TTC549 (cell line): ENCODE measurements around the gene ACOT7.

Experiments used
- FAIRE-seq: peaks from 2 replicates; lab custom pipeline; 2012; peaks lifted over from hg19 to GRCh38; lab: Jason Lieb, UNC

ACOT7 gene

DNA sequence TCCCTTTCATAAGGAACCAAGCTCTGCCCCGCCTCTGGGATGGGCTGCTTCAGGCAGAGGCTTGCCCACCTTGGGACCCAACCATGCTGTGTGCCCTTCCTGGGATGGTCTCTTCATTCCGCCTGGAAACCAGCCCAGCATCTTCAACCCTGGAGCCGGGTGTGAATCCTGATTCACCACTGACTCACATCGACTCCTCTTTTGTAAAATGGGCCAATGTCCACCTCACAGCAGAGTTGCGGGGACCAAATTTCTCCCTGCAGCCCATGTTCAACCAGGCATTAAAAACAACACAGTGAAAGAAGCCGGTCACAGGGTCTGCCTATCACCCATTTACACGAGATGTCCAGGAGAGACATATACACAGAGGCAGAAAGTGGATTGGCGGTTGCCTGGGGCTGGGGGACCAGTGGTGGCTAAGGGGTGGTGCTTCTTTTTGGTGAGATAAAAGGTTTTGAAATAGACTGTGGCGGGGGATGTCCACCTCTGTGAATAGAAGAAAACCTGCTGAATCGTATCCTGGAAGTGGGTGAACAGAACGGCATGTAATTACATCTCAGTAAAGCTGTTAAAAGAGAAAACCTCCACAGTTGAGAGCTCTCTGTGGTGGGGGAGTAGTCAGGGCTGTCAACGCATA is 125.8 kb downstream of the ACOT7 start:
- no peak for FAIRE-seq

DNA sequence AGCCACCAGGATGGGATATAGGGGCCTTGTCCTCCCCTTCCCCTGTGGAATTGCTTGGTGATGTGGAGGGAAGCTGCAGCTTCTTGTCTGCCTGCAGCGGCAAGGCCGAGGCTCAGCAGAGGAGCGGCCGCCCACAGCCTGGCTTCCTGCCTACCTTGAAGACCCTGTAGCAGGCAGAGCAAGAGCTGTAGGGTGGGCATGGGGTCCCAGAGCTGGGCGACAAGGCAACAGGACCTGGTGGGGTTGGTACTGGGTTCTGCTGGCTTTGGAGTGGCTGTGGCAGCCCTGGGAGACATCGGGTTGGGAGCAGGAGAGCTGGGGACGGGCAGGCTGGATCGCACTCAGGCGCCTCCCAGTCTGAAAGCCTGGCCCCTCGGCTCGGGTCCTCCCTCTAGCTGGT is 126.9 kb downstream of the ACOT7 start:
- no peak for FAIRE-seq

DNA sequence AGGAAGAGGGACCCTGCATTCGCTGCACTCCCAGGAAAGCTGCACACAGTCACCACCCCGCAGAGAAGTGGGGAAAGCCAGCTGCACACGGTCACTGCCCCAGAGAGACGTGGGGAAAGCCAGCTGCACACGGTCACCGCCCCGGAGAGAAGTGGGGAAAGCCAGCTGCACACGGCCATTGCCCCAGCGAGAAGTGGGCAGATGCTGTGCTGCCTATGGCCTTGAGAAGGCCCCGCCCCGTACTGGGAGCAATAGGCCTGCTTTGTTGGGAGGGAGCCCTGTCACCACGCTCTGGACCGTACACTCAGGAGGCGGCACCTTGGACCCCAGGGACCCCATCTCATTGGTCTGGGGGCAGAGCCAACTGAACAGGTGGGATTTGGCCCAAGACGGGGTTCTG is 128.4 kb downstream of the ACOT7 start:
- no peak for FAIRE-seq

DNA sequence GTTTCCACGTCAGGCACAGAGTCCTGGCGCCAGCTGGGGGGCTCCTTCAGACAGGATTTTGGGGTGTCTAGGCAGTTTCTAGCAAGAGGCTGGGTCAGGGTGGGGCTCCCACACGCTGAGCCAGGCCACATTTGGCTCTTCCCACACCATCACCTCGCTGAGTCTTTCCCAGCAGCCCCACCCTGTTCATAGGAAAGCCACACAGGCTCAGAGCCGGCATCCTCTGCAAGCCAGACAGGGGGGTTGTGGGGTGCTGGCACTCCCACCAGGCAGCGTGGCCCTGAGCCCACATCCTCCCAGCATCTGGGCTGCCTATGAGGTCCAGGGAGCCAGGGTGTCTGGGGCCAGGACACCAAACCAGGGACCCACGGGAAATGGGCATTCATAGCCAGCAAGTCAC is 129.9 kb downstream of the ACOT7 start:
- no peak for FAIRE-seq

DNA sequence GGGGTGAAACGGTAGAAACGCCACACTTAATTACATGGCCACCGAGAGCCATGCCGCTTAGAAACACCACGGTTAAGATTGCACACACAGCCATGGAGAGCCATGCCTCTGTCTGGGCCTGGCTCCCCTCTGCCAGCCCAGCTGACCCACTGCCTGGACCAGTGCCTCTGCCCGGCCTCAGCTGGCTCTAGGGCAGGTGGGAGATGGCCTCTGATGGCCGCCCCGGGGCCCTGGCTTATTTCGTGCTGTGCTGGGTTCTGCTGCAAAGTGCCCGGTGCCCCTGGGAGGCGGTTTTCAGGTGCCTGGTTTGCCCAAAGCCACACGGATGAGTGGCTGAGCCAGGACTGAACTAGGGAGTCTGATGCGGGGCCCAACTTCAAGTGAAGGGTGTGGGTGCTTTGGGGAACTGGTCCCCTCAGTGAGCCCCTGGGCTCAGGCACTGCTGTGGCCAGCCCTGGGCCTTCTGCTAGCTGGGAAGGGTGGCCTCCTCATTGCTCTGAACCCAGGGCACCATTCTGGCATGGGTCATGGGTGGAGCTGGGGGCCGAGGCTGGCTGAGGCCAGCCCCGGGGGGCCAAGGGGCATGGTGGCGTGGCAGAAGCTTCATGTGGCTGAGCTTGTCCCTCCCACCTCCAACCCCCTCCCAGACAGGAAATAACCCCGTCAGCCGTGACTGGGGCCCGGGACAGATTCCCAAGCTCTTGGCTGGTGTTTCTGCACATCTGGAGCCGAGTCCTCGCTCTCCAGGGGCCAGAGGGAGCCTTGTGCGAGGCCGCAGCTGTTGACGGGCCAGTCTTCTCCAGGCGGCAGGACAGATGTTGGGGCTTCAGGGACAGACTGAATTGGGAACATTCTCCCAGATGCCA is 130.8 kb downstream of the ACOT7 start:
- no peak for FAIRE-seq

DNA sequence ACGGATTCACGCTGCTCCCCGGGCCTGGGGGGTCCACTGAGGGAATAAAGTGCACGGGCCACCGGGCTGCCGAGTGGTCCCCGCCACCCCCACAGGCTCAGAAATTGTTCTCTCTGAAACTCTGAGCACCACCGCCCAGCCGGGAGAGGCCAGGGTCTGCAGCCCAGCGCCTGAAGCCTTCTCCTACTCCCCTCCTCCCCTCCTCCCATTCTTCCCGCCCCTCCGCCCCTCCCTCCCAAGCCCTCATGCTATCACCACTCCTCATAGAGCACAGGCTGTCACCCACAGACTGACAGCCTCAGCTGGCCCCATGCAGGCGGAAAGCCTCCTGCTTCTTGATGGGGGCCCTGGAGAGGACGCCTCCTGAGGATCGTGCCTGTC is 132.0 kb downstream of the ACOT7 start:
- no peak for FAIRE-seq

DNA sequence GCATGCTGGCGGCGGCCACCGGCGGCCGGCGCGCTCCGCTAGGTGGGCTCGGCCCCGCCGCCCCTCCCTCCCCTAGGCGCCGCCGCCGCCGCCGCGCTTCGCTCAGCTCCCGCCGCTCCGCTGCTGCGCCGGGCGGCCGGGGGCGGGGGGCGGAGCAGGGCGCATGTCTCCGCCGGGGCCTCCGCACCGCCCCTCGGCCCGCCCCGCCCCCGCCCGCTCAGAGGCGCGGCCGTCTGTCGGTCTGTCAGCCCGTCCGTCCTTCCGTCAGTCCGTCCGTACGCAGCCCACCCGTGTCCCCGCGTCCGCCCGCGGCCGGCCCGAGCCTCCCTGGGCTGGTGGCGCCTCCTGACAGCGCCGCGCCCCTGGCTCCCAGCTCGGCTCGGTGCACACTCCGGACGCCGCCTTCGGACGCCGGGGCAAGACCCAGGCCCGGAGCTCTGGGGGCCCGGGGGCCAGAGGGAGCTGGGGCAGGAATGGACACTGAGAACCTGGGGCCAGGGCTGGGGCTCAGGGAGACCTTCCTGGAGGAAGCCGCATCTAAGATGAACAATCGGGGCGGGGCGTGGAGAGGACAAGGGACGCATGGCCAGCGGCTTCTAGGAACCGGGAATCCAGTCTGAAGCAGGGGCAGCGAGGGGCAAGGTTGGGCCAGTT is 132.5 kb downstream of the ACOT7 start, which contains the start of gene GPR153:
Gene GPR153 (minus strand): TSS at position 138 of the 654 bp plus-strand sequence. CDS start 6,193 bp downstream, outside the sequence.
- FAIRE-seq: no peak

DNA sequence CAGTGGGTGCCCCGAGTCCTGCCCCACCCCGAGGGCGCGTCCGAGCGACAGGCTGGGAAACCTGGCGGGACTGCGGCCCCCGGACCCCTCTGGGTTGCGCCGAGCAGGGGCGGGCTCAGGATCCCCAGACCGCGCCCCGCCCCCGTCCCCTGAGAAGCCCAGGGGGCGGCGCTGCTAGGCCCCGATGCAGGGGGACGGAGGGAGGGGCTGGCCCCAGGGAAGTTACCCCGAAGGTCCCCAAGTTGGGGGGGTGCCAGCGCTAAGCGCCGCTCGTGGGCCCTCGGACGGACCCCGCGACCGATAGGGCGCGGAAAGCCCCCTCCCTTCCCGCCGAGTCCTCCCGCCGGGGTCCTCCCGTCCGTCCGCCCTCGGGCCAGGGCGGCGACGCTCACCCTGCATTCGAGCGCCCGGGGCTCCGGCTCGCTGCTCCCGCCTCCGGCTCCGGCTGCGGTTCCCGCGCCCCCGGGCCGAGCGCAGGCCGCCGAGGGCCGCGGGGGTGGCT is 133.1 kb downstream of the ACOT7 start:
- no peak for FAIRE-seq

DNA sequence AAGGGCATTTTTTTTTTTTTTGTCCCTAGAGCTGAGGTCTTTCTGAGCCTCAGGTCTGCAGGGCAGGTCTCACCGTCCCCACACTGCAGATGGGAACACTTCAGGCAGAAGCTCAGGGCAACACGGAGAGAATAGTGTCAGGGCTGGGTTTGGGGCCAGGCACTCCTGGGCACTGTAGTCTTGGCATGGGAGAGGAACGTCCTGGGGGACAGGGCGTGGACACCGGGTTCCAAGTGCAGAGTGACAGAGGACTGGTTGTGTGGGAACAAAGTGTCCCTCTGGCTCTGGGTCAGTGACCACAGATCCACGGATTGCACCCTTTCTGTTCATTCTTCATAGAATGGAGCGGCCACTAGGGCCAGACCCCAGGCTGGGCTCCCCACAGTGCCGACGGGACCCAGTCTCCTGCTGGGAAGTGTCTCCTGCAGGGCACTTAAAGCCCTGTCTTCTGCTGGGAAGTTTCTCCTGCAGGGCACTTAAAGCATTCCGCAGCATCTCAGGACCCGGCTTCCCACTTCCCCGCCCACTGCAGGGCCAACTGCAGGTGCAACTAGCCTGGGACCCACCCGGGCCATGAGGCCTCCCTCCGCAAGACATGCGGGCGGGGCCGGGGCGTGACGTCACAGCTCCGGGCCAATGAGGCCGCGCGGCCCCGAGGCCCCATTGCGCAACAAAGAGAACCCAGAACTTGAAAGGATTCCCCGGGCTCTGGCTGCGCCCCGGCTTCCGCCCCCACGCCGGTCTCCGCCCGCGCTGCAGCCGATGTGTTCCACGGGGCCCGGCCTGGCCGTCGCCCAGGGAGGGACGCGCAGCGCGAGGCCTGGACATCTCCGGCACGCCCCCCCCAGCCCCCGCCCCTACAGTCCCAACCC is 133.8 kb downstream of the ACOT7 start:
- no peak for FAIRE-seq

DNA sequence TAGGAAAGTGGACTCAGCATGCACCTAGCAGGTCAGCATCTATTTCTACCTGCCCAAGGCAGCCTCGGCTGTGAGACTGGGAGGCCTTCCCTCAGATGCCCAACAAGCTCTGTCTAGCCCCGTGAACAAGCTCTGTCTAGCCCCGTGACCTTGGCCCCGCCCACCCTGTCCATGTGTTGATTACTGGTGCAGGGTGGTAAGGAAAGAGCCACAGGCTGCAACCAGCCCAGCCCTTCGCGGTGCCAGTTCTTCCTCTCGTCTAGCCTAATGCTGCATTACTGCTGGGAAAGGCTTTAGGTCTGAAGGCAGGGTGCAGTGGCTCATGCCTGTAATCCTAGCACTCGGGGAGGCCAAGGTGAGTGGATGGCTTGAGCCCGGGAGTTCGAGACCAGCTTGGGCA is 134.9 kb downstream of the ACOT7 start:
- no peak for FAIRE-seq

DNA sequence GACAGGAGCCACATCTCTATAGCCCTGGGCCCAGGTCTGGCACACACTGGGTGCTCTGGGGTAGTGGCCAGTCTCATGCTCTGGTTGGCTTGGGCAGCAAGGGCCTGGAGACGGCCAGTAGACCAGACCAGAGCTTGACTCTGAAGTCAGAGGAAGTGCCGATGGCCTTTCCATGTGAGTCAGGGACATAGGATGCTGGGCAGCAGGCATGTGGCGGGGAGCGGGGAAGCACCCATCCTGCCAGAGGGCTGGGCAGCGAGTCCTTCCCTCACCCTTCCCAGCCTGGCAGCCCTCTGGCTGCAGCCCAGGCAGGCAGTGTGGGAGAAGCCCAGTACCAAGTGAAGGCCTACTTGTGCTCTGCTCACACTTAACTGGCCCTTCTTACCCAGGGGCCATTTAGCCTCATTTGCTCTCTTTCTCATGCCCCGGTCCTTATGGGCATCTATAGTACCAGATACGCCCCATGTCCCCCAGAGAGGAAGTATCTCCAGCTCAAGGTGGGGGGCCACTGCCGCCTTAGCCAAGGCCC is 136.0 kb downstream of the ACOT7 start:
- no peak for FAIRE-seq

DNA sequence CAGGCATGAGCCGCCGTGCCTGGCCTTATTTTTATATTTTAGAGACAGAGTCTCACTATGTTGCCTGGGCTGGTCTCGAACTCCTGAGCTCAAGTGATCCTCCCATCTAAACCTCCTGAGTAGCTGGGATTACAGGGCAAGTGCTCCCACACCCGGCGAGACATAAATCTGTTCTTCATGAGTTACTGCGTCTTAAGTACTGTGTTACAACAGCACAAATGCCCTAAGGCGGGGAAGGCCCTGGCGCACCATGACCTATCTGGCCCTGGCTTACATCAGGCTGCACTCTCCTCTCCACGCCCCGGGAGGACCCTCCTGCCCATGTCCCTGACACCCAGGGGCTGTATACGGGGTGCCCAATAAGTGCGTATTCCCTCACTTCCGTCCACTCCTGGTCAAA is 136.9 kb downstream of the ACOT7 start:
- no peak for FAIRE-seq

DNA sequence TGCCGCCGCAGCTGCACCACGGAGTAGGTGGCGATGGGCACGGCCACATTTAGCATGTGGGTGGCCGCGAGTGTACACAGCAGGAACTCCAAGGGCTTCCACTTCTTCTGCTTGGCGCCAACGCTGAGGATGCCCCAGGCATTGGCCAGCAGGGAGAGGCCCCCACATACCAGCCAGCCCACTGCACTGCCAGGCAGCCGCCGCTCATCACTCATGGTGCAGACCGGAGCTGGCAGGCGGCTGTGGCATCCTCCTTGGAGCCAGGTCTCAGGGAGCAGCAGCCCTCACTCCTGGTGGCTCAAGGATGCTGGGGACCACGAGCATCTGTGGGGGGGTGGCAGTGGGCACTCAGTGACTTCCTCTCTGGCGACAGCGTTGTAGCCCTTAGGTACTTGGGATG is 138.9 kb downstream of the ACOT7 start:
- no peak for FAIRE-seq

DNA sequence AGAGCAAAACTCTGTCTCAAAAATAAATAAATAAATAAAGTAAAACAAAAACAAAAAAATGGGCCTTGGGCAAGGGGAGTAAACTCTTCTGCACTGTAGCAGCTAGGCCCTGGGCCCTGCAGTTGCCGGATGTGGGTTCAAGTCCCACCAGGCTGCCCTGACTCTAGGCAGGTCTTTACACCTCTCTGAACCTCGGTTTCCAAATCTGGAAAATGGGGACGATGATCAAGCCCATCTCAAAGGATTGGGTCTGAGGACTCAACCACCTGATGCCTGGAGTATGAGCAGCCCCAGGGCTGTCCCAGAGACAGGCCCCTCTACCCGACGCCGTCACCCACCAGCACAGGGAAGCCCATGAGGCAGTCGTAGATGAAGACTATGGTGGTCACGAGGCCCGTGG is 140.2 kb downstream of the ACOT7 start:
- FAIRE-seq: no peak

DNA sequence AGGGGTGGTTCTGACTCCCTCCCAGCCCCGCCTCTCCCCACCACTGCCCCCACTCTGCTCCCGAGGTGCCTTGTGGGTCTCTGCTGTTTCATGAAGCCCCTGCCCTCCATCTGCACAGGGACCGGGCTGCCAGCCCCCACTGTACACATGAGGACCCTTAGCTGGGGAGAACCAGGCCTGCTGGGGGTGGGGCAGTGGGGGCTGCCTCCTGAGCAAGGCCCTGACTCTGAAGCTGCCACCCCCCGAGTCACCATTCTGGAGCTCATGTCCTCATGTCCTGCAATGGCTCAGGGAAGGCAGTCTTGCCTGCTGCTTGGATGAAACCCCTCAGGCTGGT is 141.2 kb downstream of the ACOT7 start:
- no peak for FAIRE-seq

DNA sequence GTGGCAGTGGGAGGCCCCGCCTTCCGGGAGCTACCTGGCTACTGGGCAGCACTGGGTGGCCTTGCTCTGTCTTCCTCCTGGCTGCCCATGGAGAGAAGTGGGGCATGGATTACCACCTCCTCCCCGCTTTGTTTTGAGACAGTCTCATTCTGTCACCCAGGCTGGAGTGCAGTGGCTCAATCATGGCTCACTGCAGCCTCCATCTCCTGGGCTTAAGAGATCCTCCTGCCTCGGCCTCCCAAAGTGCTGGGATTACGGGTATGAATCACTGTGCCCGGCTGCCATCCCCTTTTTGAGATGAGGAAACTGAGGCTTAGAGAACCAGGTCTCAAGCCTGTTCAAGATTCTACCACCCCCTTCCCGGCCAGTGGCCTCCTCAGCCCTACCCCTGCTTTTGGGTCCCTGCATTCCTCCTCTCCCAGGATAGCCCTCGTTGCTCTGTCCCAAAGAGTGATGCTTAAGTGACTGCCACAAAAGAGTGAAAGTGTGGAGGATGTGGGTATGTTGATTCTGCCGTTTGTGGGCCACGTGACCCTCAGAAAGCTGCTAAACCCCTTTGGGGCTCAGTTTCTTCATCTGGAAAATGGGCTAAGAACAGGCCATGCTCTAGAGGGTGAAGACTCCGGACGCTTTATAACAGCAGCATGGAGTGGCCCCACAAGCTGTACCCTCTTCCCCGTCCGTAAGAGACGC is 141.7 kb downstream of the ACOT7 start:
- FAIRE-seq: no peak

DNA sequence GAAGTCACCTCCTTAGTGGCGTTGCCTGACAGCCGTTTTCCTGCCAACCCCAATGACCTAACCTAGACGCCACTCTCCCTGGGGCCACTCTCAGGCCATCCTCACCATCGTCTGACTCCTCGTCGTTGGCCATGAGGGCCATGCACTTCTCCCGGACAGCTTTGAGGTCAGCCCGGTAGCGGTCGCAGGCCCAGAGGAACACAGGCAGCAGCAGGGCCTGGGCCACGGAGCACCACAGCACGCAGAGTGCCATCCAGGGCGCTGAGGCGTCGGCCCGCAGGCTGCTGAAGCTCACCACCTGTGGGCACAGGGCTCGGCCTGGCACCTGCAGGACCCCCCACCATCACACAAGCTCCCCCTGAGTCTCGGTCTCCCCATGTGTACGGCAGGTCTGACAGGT is 142.3 kb downstream of the ACOT7 start:
- FAIRE-seq: no peak

DNA sequence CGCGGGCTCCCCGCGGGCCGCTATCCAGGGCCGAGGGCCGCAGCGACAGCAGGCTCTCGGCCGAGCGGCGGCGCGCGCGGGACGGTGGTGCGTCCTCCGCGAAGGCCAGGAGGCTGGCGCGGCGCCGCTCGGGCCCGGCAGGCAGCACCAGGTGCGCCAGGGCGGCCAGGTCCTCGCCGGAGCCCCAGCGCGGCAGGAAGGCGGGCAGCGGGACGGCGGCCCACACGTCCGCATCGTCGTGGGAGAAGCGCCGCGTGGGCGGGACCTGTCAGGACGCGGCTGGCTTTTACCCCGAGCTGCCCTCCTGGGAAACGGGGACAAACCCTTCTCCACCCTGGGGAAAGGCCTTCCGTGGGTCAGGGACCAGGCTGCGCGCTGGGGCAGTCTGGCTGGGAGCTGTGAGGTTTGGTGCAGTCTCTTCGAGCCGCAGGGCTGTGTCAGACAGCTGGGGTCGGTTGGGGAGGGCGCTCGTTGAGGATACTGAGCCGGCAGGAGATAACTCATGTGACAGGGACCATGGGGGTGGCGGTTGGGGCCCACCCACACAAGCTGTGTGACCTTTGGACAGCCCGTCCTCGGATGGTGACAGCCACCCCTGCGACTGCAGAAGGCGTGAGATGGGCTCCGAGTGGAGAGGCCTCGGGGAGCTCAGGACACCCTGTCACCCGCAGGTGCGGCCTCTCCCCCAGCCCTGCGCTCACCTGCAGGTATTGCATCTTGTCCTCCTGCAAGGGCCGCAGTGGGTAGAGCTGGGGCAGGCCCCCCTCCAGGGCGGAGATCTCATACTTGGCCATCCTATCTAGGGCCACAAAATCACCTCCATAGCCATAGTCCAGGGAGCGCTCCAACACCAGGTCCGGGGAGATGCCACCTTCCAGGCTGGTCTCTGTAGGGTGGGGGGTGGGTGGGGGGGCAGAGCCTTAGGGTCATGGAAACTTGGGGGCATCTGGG is 143.6 kb downstream of the ACOT7 start:
- FAIRE-seq: no peak

DNA sequence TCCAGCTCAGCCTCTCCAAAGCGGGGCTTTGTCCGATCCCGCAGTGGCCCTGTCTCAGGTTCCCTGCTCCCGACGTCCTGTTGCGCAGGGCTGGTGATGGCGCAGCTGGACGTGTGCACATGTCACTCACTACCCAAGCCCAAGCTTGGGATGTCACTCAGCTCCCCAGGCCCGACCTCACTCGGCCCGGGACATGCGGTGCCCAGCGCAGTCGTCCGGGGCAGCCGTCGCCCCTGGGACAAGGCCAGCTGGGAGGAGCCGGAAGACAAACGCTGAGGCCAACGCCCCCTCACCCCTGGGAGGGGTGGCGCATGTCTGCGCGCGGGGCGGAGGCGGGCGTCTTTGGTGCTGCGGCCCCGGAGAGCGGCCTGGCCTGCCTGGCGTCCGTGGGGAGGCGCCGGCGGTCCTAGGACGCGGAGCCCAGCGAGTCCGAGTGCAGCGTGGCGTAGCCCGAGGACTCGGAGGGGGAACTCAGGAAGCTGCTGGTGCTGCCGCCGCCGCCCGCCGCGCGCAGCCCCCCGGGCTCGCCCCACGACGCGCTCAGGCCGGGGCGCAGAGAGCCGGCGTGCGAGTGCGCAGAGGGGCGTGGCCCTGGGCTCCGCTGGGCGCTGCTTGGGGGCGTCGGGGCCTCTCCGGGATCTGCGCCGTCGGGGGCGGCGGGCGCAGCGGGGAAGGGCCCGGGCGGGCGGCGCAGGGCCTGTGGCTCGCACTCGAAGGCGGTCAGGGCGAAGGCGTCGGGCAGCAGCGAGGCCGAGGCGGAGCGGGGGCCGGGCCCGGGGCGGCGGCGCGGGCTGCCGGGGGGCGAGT is 144.4 kb downstream of the ACOT7 start:
- no peak for FAIRE-seq
